ENCODE data around the gene CRISPLD2. TPM values are rescaled to one million over a fixed set of nuclear protein-coding genes. Genes with fewer than 3 reads are reported as not detected.

Gene CRISPLD2
- total RNA-seq, 2 experiments from 2014 or later = 2.0 to 2.6 TPM

GRCh38 chr16:84931506-84931905, 111.7 kb downstream of the CRISPLD2 start:
- no peaks in the 10 kb centered on the region for H3K4me1 Mint-ChIP-seq (ENCODE audit: low read depth)
- Histone ChIP-seq H3K27ac (ENCODE audit: low read depth in 1 of 2, low read length in 2 of 2) (no peak overlapping the region), H3K9me3 (ENCODE audit: control insufficient read depth in 1 of 2, insufficient read depth in 1 of 2, low read length in 2 of 2) (peaks cover 0 to 20% of the 10 kb centered on the region in 2 experiments), H3K4me1 (ENCODE audit: insufficient read depth, low read length) (peaks cover 8% of the 10 kb centered on the region), H3K4me3 (ENCODE audit: low read length) (no peak overlapping the region), H3K27me3 (ENCODE audit: control insufficient read depth in 1 of 2, insufficient read depth in 2 of 2, low read length in 2 of 2) (no peaks in the 10 kb centered on the region), H3K36me3 (ENCODE audit: insufficient read depth, low read length) (no peaks in the 10 kb centered on the region)
- H3K27ac Mint-ChIP-seq = no peak overlapping the region
- ATAC-seq (ENCODE audit: poor library complexity) = no peak
- TF ChIP-seq CTCF (IDR thresholded peaks at IDR 0.05) = no peak
- no peak overlapping the region for H3K4me3 Mint-ChIP-seq
- intact Hi-C loops (cut with DNase I, micrococcal nuclease) = no loop called here
- H3K9me3 Mint-ChIP-seq = no peaks in the 10 kb centered on the region
- no peaks in the 10 kb centered on the region for H3K36me3 Mint-ChIP-seq (ENCODE audit: low read depth)
- no peak for DNase-seq
- no peaks in the 10 kb centered on the region for H3K27me3 Mint-ChIP-seq
- POLR2A ChIA-PET = no interaction called here
- CTCF ChIA-PET = interaction anchor here (1.4 kb wide), 1 partner anchor 21 kb away, joined by 5 read pairs; no protein-coding TSS in a partner anchor

GRCh38 chr16:84932681-84933080, 112.9 kb downstream of the CRISPLD2 start:
- H3K27me3 ChIP-seq (ENCODE audit: control insufficient read depth in 1 of 2, insufficient read depth in 2 of 2, low read length in 2 of 2) = no peaks in the 10 kb centered on the region

GRCh38 chr16:84933774-84934631, 114.2 kb downstream of the CRISPLD2 start:
- H3K27me3 Mint-ChIP-seq = no peaks in the 10 kb centered on the region

More at GRCh38 chr16:84932681-84933080, 112.9 kb downstream of the CRISPLD2 start:
- DNase-seq = no peak
- Histone ChIP-seq H3K36me3 (ENCODE audit: insufficient read depth, low read length) (no peaks in the 10 kb centered on the region), H3K9me3 (ENCODE audit: control insufficient read depth in 1 of 2, insufficient read depth in 1 of 2, low read length in 2 of 2) (peaks cover 0 to 20% of the 10 kb centered on the region in 2 experiments), H3K4me1 (ENCODE audit: insufficient read depth, low read length) (peaks cover 8% of the 10 kb centered on the region), H3K4me3 (ENCODE audit: low read length) (no peak overlapping the region), H3K27ac (ENCODE audit: low read depth in 1 of 2, low read length in 2 of 2) (no peak overlapping the region)
- no peak overlapping the region for H3K4me3 Mint-ChIP-seq
- no peaks in the 10 kb centered on the region for H3K36me3 Mint-ChIP-seq (ENCODE audit: low read depth)
- ChIA-PET CTCF (interaction anchor here (1.2 to 1.4 kb wide), 2 partner anchors 19 kb away, joined by 3 to 5 read pairs; no protein-coding TSS in a partner anchor), POLR2A (no interaction called here)
- intact Hi-C loops (cut with DNase I, micrococcal nuclease) = no loop called here
- TF ChIP-seq CTCF (IDR thresholded peaks at IDR 0.05) = no peak
- H3K9me3 Mint-ChIP-seq = no peaks in the 10 kb centered on the region
- no peaks in the 10 kb centered on the region for H3K27me3 Mint-ChIP-seq
- no peak overlapping the region for H3K27ac Mint-ChIP-seq
- H3K4me1 Mint-ChIP-seq (ENCODE audit: low read depth) = no peaks in the 10 kb centered on the region
- no peak for ATAC-seq (ENCODE audit: poor library complexity)

More at GRCh38 chr16:84933774-84934631, 114.2 kb downstream of the CRISPLD2 start:
- TF ChIP-seq CTCF (IDR thresholded peaks at IDR 0.05) = no peak
- no peaks in the 10 kb centered on the region for H3K27me3 ChIP-seq (ENCODE audit: control insufficient read depth in 1 of 2, insufficient read depth in 2 of 2, low read length in 2 of 2)
- POLR2A ChIA-PET = no interaction called here
- Mint-ChIP-seq H3K36me3 (ENCODE audit: low read depth) (no peaks in the 10 kb centered on the region), H3K27ac (no peak overlapping the region), H3K9me3 (no peaks in the 10 kb centered on the region), H3K4me3 (no peak overlapping the region), H3K4me1 (ENCODE audit: low read depth) (no peaks in the 10 kb centered on the region)
- ATAC-seq (ENCODE audit: poor library complexity) (no peak), DNase-seq (no peak)
- no peaks in the 10 kb centered on the region for H3K36me3 ChIP-seq (ENCODE audit: insufficient read depth, low read length)
- H3K27ac ChIP-seq (ENCODE audit: low read depth in 1 of 2, low read length in 2 of 2) = no peak overlapping the region
- H3K4me1 ChIP-seq (ENCODE audit: insufficient read depth, low read length) = peaks cover 8% of the 10 kb centered on the region
- intact Hi-C loops (cut with DNase I, micrococcal nuclease) = no loop called here
- no peak overlapping the region for H3K4me3 ChIP-seq (ENCODE audit: low read length)
- H3K9me3 ChIP-seq (ENCODE audit: control insufficient read depth in 1 of 2, insufficient read depth in 1 of 2, low read length in 2 of 2) = peaks cover 0 to 20% of the 10 kb centered on the region in 2 experiments
- CTCF ChIA-PET = interaction anchor here (1.2 kb wide), 1 partner anchor 18 kb away, joined by 3 read pairs; no protein-coding TSS in a partner anchor
